D721Med (cell line): Measurements from ENCODE around the gene PAIP2.
A peak's percentile ranks its signal among the peaks of the same experiment; 100 is the strongest.

Experiments
- DNase-seq: peaks from one replicate; pipeline ENCODE4 v3.0.0; 2011; ENCODE audit warnings: low spot score; ENCODE audit not compliant: insufficient read length
- FAIRE-seq: peaks from 2 replicates; lab custom pipeline; 2011; peaks lifted over from hg19 to GRCh38; lab: Jason Lieb, UNC
- CTCF ChIP-seq: IDR thresholded peaks from 2 replicates; pipeline ENCODE4 v1.5.1; 2012; ENCODE audit warnings: mild to moderate bottlenecking, control low read depth; ENCODE audit not compliant: insufficient read depth; ENCODE audit errors: missing control alignments

Gene PAIP2, protein sequence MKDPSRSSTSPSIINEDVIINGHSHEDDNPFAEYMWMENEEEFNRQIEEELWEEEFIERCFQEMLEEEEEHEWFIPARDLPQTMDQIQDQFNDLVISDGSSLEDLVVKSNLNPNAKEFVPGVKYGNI

GRCh38 chr5:139341689-139342422, at the start of gene PAIP2:
TSS of gene PAIP2 (plus strand) at chr5:139341854. CDS start at chr5:139363785, 21,931 bp downstream.
- FAIRE-seq (no peak), DNase-seq (peak; percentile 80)
- TF ChIP-seq CTCF = peak; percentile 63

DNA sequence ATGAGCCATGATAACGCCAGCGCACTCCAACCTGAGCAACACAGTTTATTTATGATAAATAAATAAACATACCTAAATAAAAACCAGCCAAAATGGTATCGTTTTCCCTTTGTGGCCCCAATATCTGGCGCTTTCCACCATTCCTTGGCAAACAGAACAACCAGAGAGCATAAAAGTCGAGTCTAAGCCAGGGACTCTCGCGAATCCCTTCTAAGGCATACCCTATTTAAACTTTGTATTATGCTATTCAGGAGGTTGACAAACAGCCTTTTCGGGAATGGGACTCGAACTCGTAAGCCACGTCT, 48.5 kb upstream of the PAIP2 start:
- DNase-seq (no peak), FAIRE-seq (no peak)
- TF ChIP-seq CTCF = no peak

- DNase-seq = peak; percentile 95
- TF ChIP-seq CTCF = no peak
- no peak for FAIRE-seq
Measured at GRCh38 chr5:139293507-139294373, 47.9 kb upstream of the PAIP2 start, which contains the start of gene MATR3. TSS of gene MATR3 (plus strand) at chr5:139293740. CDS start at chr5:139307416, 13,676 bp downstream.

GRCh38 chr5:139294374-139295165, 47.1 kb upstream of the PAIP2 start:
- peak; percentile 41 for TF ChIP-seq CTCF
- no peak for DNase-seq
- no peak for FAIRE-seq

DNA sequence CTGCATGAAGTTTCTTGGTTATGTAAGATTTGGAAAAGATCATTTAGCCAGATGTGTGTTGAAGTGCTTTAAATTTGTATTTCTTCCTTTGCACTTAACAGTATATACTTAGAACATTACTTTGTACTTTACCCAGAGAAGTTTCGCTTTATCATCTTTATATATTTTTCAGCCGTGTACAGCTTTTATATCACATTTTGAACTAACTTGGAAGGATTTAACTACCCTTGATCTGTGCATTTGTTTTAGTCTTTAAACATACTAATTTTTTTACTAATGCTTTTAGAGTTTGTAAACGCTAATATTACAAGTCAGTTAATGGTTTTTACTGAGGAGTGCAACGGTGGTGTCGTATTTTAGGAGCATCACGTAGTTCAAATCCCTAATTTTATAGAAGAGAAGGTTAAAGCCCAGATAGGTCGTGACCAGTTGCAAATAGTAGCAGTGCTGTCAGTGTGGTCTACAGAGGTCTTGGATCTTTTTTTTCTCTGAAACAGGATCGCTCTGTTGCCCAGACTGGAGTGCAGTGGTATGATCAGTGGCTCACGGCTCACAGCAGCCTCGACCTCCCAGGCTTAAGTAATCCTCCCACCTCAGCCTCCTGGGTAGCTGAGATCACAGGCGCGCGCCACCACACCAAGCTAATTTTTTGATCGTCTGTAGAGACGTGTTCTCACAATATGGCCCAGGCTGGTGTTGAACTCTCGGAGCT, 46.2 kb upstream of the PAIP2 start:
- no peak for FAIRE-seq
- TF ChIP-seq CTCF = no peak
- no peak for DNase-seq

- TF ChIP-seq CTCF = no peak
- FAIRE-seq (no peak), DNase-seq (no peak)
Measured at GRCh38 chr5:139296198-139296597, 45.5 kb upstream of the PAIP2 start.
